Ovary (tissue), 9 donors: ENCODE data around the gene PALB2. TPM values are rescaled to one million over a fixed set of nuclear protein-coding genes. Genes with fewer than 3 reads are reported as not detected.

Source experiments
- DNase-seq, 5 donors: peaks; one replicate each; pipeline ENCODE4 v3.0.0-alpha.2; 2019 to 2020
- H3K27ac ChIP-seq, 2 donors: fragments of 200-600 bp; one replicate each; pipeline versions ENCODE4 v1.5.1 to v1.8.0; 2019 to 2022
- H3K27me3 ChIP-seq: fragments of 200-600 bp; one replicate; pipeline ENCODE4 v1.8.0; 2022
- H3K36me3 ChIP-seq: fragments of 200-600 bp; sonication (generic); one replicate; pipeline ENCODE4 v1.5.1; 2019
- H3K4me1 ChIP-seq: one replicate; pipeline ENCODE4 v1.8.1; 2013; ENCODE audit warnings: mild to moderate bottlenecking, moderate library complexity; ENCODE audit not compliant: insufficient read depth
- H3K4me3 ChIP-seq: fragments of 200-600 bp; sonication (generic); one replicate; pipeline ENCODE4 v1.5.1; 2017
- H3K9me3 ChIP-seq, 2 donors: fragments of 200-600 bp in 1 of 2; sonication (generic) in 1 of 2; one replicate each; pipeline versions ENCODE4 v1.5.1 to v1.8.1; 2013 to 2019; ENCODE audit warnings: mild to moderate bottlenecking in 1 of 2, moderate library complexity in 1 of 2
- EP300 ChIP-seq: sonication (generic); formaldehyde crosslinking; IDR thresholded peaks from one replicate; pipeline ENCODE4 v1.6.1; 2017; ENCODE audit warnings: antibody characterized with exemption
- POLR2A ChIP-seq: fragments of 450-650 bp; IDR thresholded peaks from one replicate; pipeline ENCODE4 v1.6.1; 2017; ENCODE audit warnings: antibody characterized with exemption, mild to moderate bottlenecking, moderate library complexity
- WGBS, 3 donors: extraction: QIAGEN DNeasy Blood & Tissue Kit in 1 of 3; methylation state at CpG; one replicate each; pipeline versions ENCODE4 v1.1.5 to v1.1.7; 2013 to 2017; 5-methylcytosine and 5-hydroxymethylcytosine counted together
- intact Hi-C, 4 donors: fragments of 100-400 bp; cut with DNase I; formaldehyde crosslinking; loops; one replicate each; pipeline versions ENCODE4 v1.11.0 to v1.15.1; 2022 to 2023
- polyA plus RNA-seq, 2 donors: library from polyadenylated mRNA; stranded (reverse); fragments of 200-250 nt in 1 of 2; fragments of 350-450 nt in 1 of 2; fragmentation: Illumina TruSeq in 1 of 2; extraction: RNeasy Lipid Tissue Mini Kit (QIAGEN cat#74804) in 1 of 2; gene quantifications; one replicate each; pipeline ENCODE4 v1.2.3, GENCODE V29; 2013 to 2014
- total RNA-seq, 7 donors: library from RNA; depleted of rRNA in 2 of 7; stranded (reverse); fragments of >200 nt in 2 of 7; fragmentation: NEBNext Ultra II Directional in 3 of 7; extraction: Animal tissue kit (Norgen Biotek cat#: 25700) in 3 of 7; gene quantifications; one replicate each; pipeline versions ENCODE4 v1.1.0 to v1.2.4, GENCODE V29; 2016 to 2023
- TF ChIP-seq, protein P1 (sequence below), 3 donors: fragments of 450-650 bp in 2 of 3; fragments of 200-600 bp in 1 of 3; IDR thresholded peaks; one replicate each; pipeline versions ENCODE4 v1.5.1 to v1.8.0; 2016 to 2022; ENCODE audit warnings: antibody characterized with exemption in 3 of 3, mild to moderate bottlenecking in 1 of 3
- donor health status: DM: no; HTN: no; CAD: no; lungs with moderate emphysema.
- donor health status: DM: no; HTN: no; CAD: no.
- donor health status: Bipolar disorder and iron deficiency.
- donor health status: DM: yes; HTN: yes; CAD: no.
- donor health status: DM: no; HTN: no; CAD: no.
- donor health status: DM: yes; HTN: yes; CAD: no.

PALB2 gene
- total and polyA plus RNA-seq, 9 donors, result 6.1 to 13.7 (median 9.9) TPM

DNA sequence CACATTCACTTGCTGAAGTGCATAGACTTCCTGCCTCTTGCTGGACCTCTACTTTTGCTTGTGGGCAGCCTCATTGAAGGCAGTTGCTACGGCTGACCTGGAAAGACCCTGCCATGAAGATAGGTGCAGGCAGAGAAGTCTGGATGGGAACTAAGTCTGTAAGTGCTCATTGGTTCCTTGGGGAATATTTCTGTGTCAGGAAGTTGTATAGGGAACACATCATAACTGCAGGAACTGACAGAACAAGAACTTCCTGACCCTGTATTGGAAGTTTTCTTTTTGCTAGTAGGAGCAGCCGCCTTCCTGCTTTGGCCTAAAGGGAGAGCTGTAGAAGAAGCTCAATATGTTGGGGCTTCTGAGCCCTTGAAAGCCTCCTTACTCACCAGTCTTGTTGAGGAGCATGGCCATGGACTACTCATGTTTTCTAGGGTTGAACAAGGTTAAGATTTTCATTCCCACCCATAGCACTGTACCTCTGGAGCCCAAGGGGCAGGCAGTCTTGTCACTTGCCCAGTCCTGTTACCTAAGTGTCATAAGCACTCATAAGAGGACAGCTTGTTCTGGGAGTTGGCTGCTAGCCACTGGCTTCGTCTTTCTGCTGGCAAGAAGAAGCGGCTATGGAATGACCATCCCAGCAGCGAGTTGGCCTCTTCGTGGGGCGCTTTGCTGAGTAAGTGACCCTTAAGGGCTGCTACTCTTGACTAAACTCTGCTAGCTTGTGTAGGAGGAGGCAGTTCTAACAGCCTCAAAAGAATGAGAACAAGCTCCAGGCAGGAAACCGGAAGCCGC lies 76.3 kb downstream of the PALB2 start:
- Histone ChIP-seq H3K36me3 (no peaks in the 10 kb centered on the region), H3K4me1 (no peaks in the 10 kb centered on the region), H3K27ac (no peak overlapping the region), H3K4me3 (no peak overlapping the region), H3K9me3 (no peaks in the 10 kb centered on the region), H3K27me3 (no peaks in the 10 kb centered on the region)
- WGBS, 3 donors, result 79 to 85% (median 80%) methylated on average over 9 of the region's 9 CpGs
- intact Hi-C loops, result no loop called here
- DNase-seq, result no peak
- TF ChIP-seq, protein P1, sequence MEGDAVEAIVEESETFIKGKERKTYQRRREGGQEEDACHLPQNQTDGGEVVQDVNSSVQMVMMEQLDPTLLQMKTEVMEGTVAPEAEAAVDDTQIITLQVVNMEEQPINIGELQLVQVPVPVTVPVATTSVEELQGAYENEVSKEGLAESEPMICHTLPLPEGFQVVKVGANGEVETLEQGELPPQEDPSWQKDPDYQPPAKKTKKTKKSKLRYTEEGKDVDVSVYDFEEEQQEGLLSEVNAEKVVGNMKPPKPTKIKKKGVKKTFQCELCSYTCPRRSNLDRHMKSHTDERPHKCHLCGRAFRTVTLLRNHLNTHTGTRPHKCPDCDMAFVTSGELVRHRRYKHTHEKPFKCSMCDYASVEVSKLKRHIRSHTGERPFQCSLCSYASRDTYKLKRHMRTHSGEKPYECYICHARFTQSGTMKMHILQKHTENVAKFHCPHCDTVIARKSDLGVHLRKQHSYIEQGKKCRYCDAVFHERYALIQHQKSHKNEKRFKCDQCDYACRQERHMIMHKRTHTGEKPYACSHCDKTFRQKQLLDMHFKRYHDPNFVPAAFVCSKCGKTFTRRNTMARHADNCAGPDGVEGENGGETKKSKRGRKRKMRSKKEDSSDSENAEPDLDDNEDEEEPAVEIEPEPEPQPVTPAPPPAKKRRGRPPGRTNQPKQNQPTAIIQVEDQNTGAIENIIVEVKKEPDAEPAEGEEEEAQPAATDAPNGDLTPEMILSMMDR (IDR thresholded peaks at IDR 0.05), result no peak
- no peak for TF ChIP-seq POLR2A
- TF ChIP-seq EP300, result no peak

DNA sequence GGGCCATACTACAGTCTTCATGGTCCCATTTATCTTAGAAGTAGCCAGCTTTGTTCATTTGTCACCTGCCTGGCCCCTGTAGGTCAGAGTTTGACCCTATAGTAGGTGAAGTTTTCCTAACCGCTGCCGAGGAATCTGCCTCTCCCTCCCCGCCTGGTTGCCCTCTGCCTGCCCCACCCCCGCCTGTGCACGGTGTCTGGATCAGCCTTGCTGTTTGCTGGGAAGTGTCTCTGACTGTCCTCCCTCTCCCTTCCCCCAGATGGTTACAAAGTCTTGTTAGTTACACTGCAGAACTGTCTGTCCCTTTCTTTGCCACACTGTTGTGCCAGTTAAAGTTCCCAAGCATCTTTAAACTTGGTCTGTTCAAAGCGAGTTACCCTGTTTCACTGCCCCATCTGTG lies 77.9 kb downstream of the PALB2 start:
- H3K36me3 ChIP-seq, result no peaks in the 10 kb centered on the region
- H3K27ac ChIP-seq, result no peak overlapping the region
- no peaks in the 10 kb centered on the region for H3K4me1 ChIP-seq
- H3K9me3 ChIP-seq, result no peaks in the 10 kb centered on the region
- H3K4me3 ChIP-seq, result no peak overlapping the region
- no peak for DNase-seq
- WGBS, 3 donors, result 77 to 86% (median 80%) methylated on average over 6 of the region's 6 CpGs
- no peaks in the 10 kb centered on the region for H3K27me3 ChIP-seq
- TF ChIP-seq POLR2A (no peak), EP300 (no peak)
- intact Hi-C loops, result no loop called here

DNA sequence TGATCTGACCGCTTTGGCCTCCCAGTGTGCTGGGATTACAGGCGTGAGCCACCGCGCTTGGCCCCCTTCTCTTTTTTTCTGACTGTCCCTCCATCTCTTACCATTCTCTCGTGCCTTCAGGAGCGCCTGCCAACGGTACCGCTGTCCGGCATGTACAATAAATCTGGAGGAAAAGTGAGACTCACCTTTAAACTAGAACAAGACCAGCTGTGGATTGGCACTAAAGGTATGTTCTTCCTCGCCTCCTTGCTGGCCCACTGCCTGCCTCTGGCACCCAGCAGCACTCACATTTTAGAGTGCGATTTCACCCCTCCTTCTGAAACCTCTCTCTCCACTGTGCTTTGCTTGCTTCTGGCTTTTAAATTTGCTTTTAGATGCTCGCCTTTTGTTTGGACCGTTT lies 78.6 kb downstream of the PALB2 start:
- H3K4me3 ChIP-seq, result no peak overlapping the region

DNA sequence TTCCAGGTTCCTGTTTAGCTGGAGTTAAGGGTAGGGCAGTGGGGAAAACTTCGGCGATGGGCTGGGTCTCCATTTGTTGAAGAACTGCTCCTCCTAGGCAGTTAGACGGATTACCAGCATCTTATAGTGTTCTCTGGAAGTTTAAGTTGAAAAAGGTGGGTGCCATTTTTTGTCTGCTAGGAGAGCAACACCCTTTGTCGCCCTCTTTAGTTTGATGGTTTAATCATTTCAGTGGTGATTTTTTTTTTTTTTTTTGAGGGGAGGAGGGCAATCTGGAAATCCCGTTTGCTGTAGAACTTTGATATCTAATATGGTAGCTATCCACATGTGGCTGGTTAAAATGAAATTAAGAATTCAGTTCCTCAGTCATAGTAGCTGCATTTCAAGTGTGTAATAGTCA lies 79.5 kb downstream of the PALB2 start:
- intact Hi-C loops, result no loop called here

More for the DNA sequence above, 78.6 kb downstream of the PALB2 start:
- Histone ChIP-seq H3K27me3 (no peaks in the 10 kb centered on the region), H3K9me3 (no peaks in the 10 kb centered on the region), H3K36me3 (no peaks in the 10 kb centered on the region), H3K27ac (no peak overlapping the region), H3K4me1 (no peaks in the 10 kb centered on the region)
- 89 to 93% (median 89%) methylated on average over 13 of the region's 13 CpGs for WGBS, 3 donors
- no peak for DNase-seq
- TF ChIP-seq EP300 (no peak), POLR2A (no peak)
- TF ChIP-seq, protein P1 (IDR thresholded peaks at IDR 0.05), result no peak
- intact Hi-C loops, result no loop called here

More for the DNA sequence above, 79.5 kb downstream of the PALB2 start:
- H3K9me3 ChIP-seq, result no peaks in the 10 kb centered on the region
- TF ChIP-seq EP300 (no peak), POLR2A (no peak)
- TF ChIP-seq, protein P1 (IDR thresholded peaks at IDR 0.05), result no peak
- H3K4me1 ChIP-seq, result no peaks in the 10 kb centered on the region
- 73 to 77% (median 74%) methylated on average over 5 of the region's 5 CpGs for WGBS, 3 donors
- H3K27ac ChIP-seq, result no peak overlapping the region
- H3K27me3 ChIP-seq, result no peaks in the 10 kb centered on the region
- H3K4me3 ChIP-seq, result no peak overlapping the region
- H3K36me3 ChIP-seq, result no peaks in the 10 kb centered on the region
- DNase-seq, result no peak
